Loucy (cell line): Measurements from ENCODE around the gene CSF1R.

Experiments
- H2AFZ ChIP-seq: fragments of 200-600 bp; sonication (generic); 2 replicates; pipeline ENCODE4 v1.6.0; 2016; ENCODE audit warnings: antibody characterized with exemption, mild to moderate bottlenecking, low read length, moderate library complexity
- H3F3A ChIP-seq: fragments of 200-600 bp; 2 replicates; pipeline ENCODE4 v1.6.0; 2016; ENCODE audit warnings: antibody characterized with exemption, low read depth, mild to moderate bottlenecking
- H3K27me3 ChIP-seq: fragments of 200-600 bp; sonication (generic); 2 replicates; pipeline ENCODE4 v1.6.1; 2014; ENCODE audit warnings: low read length, mild to moderate bottlenecking; ENCODE audit not compliant: insufficient read depth, poor library complexity, severe bottlenecking
- H3K36me3 ChIP-seq: fragments of 200-600 bp; sonication (generic); 2 replicates; pipeline ENCODE4 v1.6.1; 2016; ENCODE audit warnings: low read length; ENCODE audit not compliant: insufficient read depth
- H3K4me1 ChIP-seq: fragments of 200-600 bp; sonication (generic); 2 replicates; pipeline ENCODE4 v1.5.1; 2014; ENCODE audit warnings: low read length, mild to moderate bottlenecking; ENCODE audit not compliant: insufficient read depth, poor library complexity, severe bottlenecking
- H3K4me2 ChIP-seq: fragments of 200-600 bp; sonication (generic); 2 replicates; pipeline ENCODE4 v1.6.0; 2014; ENCODE audit warnings: antibody characterized with exemption, low read length, low read depth, mild to moderate bottlenecking; ENCODE audit not compliant: poor library complexity, severe bottlenecking
- H3K4me3 ChIP-seq: fragments of 200-600 bp; sonication (generic); 2 replicates; pipeline ENCODE4 v1.5.1; 2014; ENCODE audit warnings: low read length, mild to moderate bottlenecking, mixed read lengths; ENCODE audit not compliant: poor library complexity, severe bottlenecking
- H3K79me2 ChIP-seq: fragments of 200-600 bp; sonication (generic); 2 replicates; pipeline ENCODE4 v1.6.1; 2014; ENCODE audit warnings: low read length; ENCODE audit not compliant: insufficient read depth
- H3K9ac ChIP-seq: fragments of 200-600 bp; sonication (generic); 2 replicates; pipeline ENCODE4 v1.6.0; 2014; ENCODE audit warnings: mild to moderate bottlenecking, low read depth, low read length, moderate library complexity; ENCODE audit not compliant: poor library complexity, severe bottlenecking
- H3K9me2 ChIP-seq: fragments of 200-600 bp; sonication (generic); replicated peaks from 2 replicates; pipeline ENCODE4 v1.6.1; 2016; ENCODE audit warnings: low read depth, low read length, mixed read lengths
- H3K9me3 ChIP-seq: fragments of 200-600 bp; sonication (generic); 2 replicates; pipeline ENCODE4 v1.6.1; 2014; ENCODE audit warnings: mild to moderate bottlenecking, antibody characterized with exemption, low read length, low read depth; ENCODE audit not compliant: insufficient read depth
- H4K20me1 ChIP-seq: fragments of 200-600 bp; sonication (generic); 2 replicates; pipeline ENCODE4 v1.6.0; 2014; ENCODE audit warnings: antibody characterized with exemption, low read length, mild to moderate bottlenecking; ENCODE audit not compliant: insufficient read depth, poor library complexity, severe bottlenecking
- EZH2phosphoT487 ChIP-seq: fragments of 200-600 bp; IDR thresholded peaks from 2 replicates; pipeline ENCODE4 v1.6.1; 2018; ENCODE audit warnings: antibody characterized with exemption, mild to moderate bottlenecking, moderate library complexity, borderline replicate concordance
- TF ChIP-seq, protein P1 (sequence below): fragments of 200-600 bp; sonication (generic); conservative IDR thresholded peaks from 2 replicates; pipeline ENCODE4 v1.5.1; 2014; ENCODE audit warnings: mild to moderate bottlenecking, antibody characterized with exemption, low read length

The CSF1R gene

DNA sequence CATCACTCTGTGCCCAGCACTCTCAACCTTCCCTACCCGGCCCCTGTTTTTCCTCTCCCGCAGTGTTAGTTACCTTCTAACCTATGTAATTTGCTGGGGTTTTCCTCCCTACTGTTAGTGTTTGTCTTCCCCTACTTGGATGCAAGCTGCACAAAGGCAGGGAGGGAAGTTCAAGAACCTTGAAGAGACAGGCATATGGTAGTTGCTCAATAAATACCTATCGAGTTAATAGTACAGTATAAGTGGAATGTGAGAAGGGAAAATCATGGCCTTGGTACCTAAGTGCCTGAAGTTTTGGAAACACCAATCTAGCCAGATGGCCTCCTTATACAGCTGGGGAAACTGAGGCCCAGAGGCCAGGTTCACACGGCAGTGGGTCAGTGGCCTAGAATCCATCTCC lies 45.1 kb upstream of the CSF1R start:
- Histone ChIP-seq H3K9me2 (no peaks in the 10 kb centered on the region), H3K27me3 (no peaks in the 10 kb centered on the region), H4K20me1 (no peaks in the 10 kb centered on the region), H3K9ac (no peak overlapping the region), H3K36me3 (no peaks in the 10 kb centered on the region), H3K4me2 (no peak overlapping the region), H3F3A (no peaks in the 10 kb centered on the region), H3K9me3 (no peaks in the 10 kb centered on the region), H3K79me2 (no peaks in the 10 kb centered on the region), H3K4me1 (no peaks in the 10 kb centered on the region), H3K4me3 (no peak overlapping the region), H2AFZ (no peak overlapping the region)
- no peak for TF ChIP-seq EZH2phosphoT487
- TF ChIP-seq, protein P1, sequence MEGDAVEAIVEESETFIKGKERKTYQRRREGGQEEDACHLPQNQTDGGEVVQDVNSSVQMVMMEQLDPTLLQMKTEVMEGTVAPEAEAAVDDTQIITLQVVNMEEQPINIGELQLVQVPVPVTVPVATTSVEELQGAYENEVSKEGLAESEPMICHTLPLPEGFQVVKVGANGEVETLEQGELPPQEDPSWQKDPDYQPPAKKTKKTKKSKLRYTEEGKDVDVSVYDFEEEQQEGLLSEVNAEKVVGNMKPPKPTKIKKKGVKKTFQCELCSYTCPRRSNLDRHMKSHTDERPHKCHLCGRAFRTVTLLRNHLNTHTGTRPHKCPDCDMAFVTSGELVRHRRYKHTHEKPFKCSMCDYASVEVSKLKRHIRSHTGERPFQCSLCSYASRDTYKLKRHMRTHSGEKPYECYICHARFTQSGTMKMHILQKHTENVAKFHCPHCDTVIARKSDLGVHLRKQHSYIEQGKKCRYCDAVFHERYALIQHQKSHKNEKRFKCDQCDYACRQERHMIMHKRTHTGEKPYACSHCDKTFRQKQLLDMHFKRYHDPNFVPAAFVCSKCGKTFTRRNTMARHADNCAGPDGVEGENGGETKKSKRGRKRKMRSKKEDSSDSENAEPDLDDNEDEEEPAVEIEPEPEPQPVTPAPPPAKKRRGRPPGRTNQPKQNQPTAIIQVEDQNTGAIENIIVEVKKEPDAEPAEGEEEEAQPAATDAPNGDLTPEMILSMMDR = no peak

DNA sequence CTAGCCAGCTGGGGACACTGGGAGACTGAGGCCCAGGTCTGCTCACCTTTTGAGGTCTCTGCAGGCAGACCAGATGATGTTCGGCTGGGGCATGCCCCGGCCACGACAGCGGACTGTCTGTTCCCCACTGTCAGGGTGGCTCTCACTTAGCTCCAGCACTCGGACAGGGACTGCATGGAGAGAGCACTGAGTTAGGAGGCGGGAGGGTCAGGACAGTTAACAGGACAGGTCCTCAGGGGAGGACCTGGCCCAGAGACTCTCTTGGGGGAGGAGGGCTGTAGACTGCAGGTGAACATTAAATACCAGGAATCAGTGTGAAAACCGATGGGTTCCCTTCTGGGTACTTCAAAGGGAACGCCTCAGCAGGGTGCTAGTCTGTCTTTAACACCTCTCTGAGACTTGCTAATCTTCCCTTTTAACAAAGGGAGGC lies 44.2 kb upstream of the CSF1R start:
- H3K4me2 ChIP-seq = no peak overlapping the region

DNA sequence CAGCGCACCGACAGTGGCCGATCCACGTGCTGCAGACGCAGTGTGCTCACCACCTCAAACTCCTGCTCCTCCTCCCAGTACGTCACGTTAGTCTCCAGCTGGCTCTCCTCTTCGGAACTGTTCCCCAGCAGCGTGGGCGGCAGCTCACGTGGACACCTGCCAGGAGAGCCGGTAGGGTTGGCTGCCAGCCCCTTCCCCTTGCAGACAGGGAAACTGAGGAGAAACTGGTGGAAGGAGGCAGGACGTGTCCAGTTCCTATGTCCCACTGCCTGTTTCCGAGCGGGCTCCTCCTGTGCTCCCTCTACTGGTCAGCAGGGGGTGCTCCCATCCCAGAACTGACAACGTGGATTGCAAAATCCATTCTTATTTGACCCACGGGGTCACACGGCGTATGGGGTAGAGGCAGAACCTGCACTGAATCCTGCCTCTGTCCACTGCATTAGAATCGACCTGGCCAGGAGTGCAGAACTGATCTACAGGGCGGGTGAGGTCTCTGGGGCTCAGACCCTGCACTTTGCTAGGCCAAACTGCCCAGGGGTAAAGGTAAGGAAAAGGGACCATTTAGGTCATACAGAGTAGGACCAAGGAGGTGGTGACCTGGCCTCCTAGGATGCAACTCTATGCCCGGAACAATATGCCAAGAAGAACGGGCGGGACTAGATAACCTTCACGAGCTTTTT lies 43.6 kb upstream of the CSF1R start:
- H3K9ac ChIP-seq = no peak overlapping the region
- H2AFZ ChIP-seq = peak overlapping the region; percentile 34
- H3K9me3 ChIP-seq = no peaks in the 10 kb centered on the region
- H3K79me2 ChIP-seq = no peaks in the 10 kb centered on the region
- no peaks in the 10 kb centered on the region for H3K4me1 ChIP-seq
- TF ChIP-seq EZH2phosphoT487 = no peak
- TF ChIP-seq, protein P1 = peak; percentile 94
- no peaks in the 10 kb centered on the region for H3K9me2 ChIP-seq
- H3F3A ChIP-seq = no peaks in the 10 kb centered on the region
- no peaks in the 10 kb centered on the region for H4K20me1 ChIP-seq
- H3K4me3 ChIP-seq = no peak overlapping the region
- H3K4me2 ChIP-seq = no peak overlapping the region
- H3K27me3 ChIP-seq = no peaks in the 10 kb centered on the region
- H3K36me3 ChIP-seq = no peaks in the 10 kb centered on the region

More for the DNA sequence above, 44.2 kb upstream of the CSF1R start:
- no peaks in the 10 kb centered on the region for H3K4me1 ChIP-seq
- no peaks in the 10 kb centered on the region for H3F3A ChIP-seq
- H4K20me1 ChIP-seq = no peaks in the 10 kb centered on the region
- H3K9me3 ChIP-seq = no peaks in the 10 kb centered on the region
- no peaks in the 10 kb centered on the region for H3K9me2 ChIP-seq
- H3K4me3 ChIP-seq = no peak overlapping the region
- H3K9ac ChIP-seq = no peak overlapping the region
- H3K27me3 ChIP-seq = no peaks in the 10 kb centered on the region
- no peaks in the 10 kb centered on the region for H3K79me2 ChIP-seq
- peak overlapping the region; percentile 34; the same call in 1 of the 2 replicates for H2AFZ ChIP-seq
- no peaks in the 10 kb centered on the region for H3K36me3 ChIP-seq
- TF ChIP-seq, protein P1 = no peak
- TF ChIP-seq EZH2phosphoT487 = no peak
